GM12865 (cell line): ENCODE measurements around the gene ARL6IP6.

Experiments
- DNase-seq: peaks from one replicate; pipeline ENCODE4 v3.0.0; 2010; ENCODE audit warnings: low read depth
- H3K4me3 ChIP-seq: 2 replicates; pipeline ENCODE4 v1.5.1; 2011; ENCODE audit warnings: mild to moderate bottlenecking, low read depth, low read length, control low read depth
- TF ChIP-seq, protein P1 (sequence below): IDR thresholded peaks from 2 replicates; pipeline ENCODE4 v1.5.1; 2011; ENCODE audit warnings: low read length, control low read depth, low read depth, inconsistent platforms; ENCODE audit not compliant: insufficient read depth; ENCODE audit errors: missing control alignments

Gene ARL6IP6

DNA sequence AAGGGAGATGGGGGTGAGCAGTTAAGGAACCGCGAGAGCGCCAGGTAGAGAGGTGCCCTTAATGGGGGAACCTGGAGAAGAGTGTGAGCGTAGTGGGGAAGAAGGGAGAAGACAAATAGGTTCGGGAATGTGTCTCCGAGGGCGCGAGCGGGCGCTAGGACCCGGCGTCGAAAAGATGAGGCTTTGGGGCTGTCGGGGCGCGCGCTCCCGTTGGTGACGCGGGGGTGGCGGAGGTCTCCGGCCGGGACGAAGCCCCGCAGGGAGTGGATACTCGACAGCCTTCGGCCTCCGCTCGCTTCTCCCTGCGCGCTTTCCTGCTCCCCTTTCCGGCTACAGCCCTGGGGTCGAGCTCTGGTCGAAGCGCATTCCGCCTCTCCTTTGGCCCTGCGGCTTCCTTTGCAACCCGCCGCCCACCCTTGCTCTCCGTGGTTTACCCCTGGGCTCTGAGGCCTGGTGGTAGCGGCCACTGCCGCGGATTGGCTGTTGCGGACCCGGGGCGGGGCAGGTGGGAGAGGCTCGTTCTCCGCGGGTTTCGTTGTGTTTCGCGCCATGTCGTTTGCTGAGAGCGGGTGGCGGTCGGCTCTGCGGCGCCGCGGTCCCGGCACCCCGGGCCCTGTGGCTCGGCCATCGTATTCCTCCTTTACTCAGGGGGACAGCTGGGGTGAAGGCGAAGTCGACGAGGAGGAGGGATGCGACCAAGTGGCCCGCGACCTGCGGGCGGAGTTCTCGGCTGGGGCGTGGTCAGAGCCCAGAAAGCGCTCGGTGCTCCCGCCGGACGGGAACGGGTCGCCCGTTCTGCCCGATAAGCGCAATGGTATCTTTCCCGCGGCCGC, at the start of gene ARL6IP6:
Gene ARL6IP6 (plus strand): TSS at position 545 of the 833 bp plus-strand sequence. CDS start 5 bp downstream, at position 550.
- DNase-seq, result peak; percentile 95
- TF ChIP-seq, protein P1, sequence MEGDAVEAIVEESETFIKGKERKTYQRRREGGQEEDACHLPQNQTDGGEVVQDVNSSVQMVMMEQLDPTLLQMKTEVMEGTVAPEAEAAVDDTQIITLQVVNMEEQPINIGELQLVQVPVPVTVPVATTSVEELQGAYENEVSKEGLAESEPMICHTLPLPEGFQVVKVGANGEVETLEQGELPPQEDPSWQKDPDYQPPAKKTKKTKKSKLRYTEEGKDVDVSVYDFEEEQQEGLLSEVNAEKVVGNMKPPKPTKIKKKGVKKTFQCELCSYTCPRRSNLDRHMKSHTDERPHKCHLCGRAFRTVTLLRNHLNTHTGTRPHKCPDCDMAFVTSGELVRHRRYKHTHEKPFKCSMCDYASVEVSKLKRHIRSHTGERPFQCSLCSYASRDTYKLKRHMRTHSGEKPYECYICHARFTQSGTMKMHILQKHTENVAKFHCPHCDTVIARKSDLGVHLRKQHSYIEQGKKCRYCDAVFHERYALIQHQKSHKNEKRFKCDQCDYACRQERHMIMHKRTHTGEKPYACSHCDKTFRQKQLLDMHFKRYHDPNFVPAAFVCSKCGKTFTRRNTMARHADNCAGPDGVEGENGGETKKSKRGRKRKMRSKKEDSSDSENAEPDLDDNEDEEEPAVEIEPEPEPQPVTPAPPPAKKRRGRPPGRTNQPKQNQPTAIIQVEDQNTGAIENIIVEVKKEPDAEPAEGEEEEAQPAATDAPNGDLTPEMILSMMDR, result no peak
- peak within 1 kb of the TSS; percentile 93 for H3K4me3 ChIP-seq

- H3K4me3 ChIP-seq, result no peak overlapping the region
- TF ChIP-seq, protein P1, result no peak
- DNase-seq, result no peak
Measured at GRCh38 chr2:152674334-152674733, 44.1 kb upstream of the ARL6IP6 start.

- H3K4me3 ChIP-seq, result no peak overlapping the region
- TF ChIP-seq, protein P1, result no peak
- DNase-seq, result no peak
Measured at GRCh38 chr2:152676461-152676860, 42.0 kb upstream of the ARL6IP6 start.

- TF ChIP-seq, protein P1, result no peak
- DNase-seq, result no peak
- H3K4me3 ChIP-seq, result no peak overlapping the region
Measured at GRCh38 chr2:152678808-152679207, 39.6 kb upstream of the ARL6IP6 start.

GRCh38 chr2:152682663-152683062, 35.8 kb upstream of the ARL6IP6 start:
- TF ChIP-seq, protein P1, result no peak
- H3K4me3 ChIP-seq, result no peak overlapping the region
- DNase-seq, result no peak

GRCh38 chr2:152683400-152683799, 35.0 kb upstream of the ARL6IP6 start:
- DNase-seq, result no peak
- TF ChIP-seq, protein P1, result no peak
- no peak overlapping the region for H3K4me3 ChIP-seq
